Aorta (tissue), 5 donors: Measurements from ENCODE around the gene RYR1. TPM values are rescaled to one million over a fixed set of nuclear protein-coding genes. Genes with fewer than 3 reads are reported as not detected.
"Not testable (repeated sequence)": the region's sequence is repeated elsewhere in the genome, so short reads cannot be mapped to it uniquely, and the experiment has no call there.

Experiments used
- ATAC-seq: fragments of 200-7000 bp; cut with Tn5 transposase; one replicate; pipeline ENCODE4 v1.9.1; 2022; ENCODE audit warnings: moderate library complexity; ENCODE audit not compliant: low FRiP score
- DNase-seq, 2 donors: peaks; one replicate each; pipeline ENCODE4 v3.0.0-alpha.2; 2020
- H3K27ac ChIP-seq, 2 donors: one replicate each; pipeline ENCODE4 v1.5.1; 2013; ENCODE audit warnings: low read length in 2 of 2, mild to moderate bottlenecking in 2 of 2, moderate library complexity in 2 of 2, control low read depth in 1 of 2, inconsistent platforms in 1 of 2, low read depth in 1 of 2
- H3K27me3 ChIP-seq, 2 donors: one replicate each; pipeline ENCODE4 v1.6.1; 2013; ENCODE audit warnings: control low read depth in 1 of 2, low read length in 1 of 2, mild to moderate bottlenecking in 1 of 2, moderate library complexity in 1 of 2; ENCODE audit not compliant: insufficient read depth in 2 of 2, control insufficient read depth in 1 of 2
- H3K36me3 ChIP-seq, 2 donors: one replicate each; pipeline ENCODE4 v1.6.1; 2013; ENCODE audit warnings: control low read depth in 1 of 2, low read length in 1 of 2, mild to moderate bottlenecking in 1 of 2; ENCODE audit not compliant: insufficient read depth in 2 of 2, control insufficient read depth in 1 of 2
- H3K4me1 ChIP-seq, 2 donors: one replicate each; pipeline ENCODE4 v1.6.1; 2013; ENCODE audit warnings: low read length in 2 of 2, control low read depth in 1 of 2, mild to moderate bottlenecking in 1 of 2, moderate library complexity in 1 of 2; ENCODE audit not compliant: insufficient read depth in 2 of 2, control insufficient read depth in 1 of 2
- H3K4me3 ChIP-seq, 2 donors: one replicate each; pipeline ENCODE4 v1.5.1; 2013; ENCODE audit warnings: low read length in 2 of 2, control low read depth in 1 of 2, mild to moderate bottlenecking in 1 of 2
- H3K9me3 ChIP-seq: one replicate; pipeline ENCODE4 v1.6.1; 2013; ENCODE audit warnings: mild to moderate bottlenecking, low read length; ENCODE audit not compliant: control insufficient read depth
- whole genome bisulfite sequencing, 2 donors: extraction: QIAGEN DNeasy Blood & Tissue Kit; methylation state at CpG; one replicate each; pipeline ENCODE4 v1.1.7; 2013; 5-methylcytosine and 5-hydroxymethylcytosine counted together
- intact Hi-C, 2 donors: fragments of 100-400 bp; cut with DNase I; formaldehyde crosslinking; loops; one replicate each; pipeline versions ENCODE4 v1.14.2 to v1.15.0; 2022
- polyA plus RNA-seq, 2 donors: library from polyadenylated mRNA; stranded (reverse); fragments of 200-250 nt; gene quantifications; one replicate each; pipeline ENCODE4 v1.2.3, GENCODE V29; 2013
- total RNA-seq, 2 donors: library from RNA; stranded (reverse); fragmentation: NEBNext Ultra II Directional; extraction: Animal tissue kit (Norgen Biotek cat#: 25700); gene quantifications; one replicate each; pipeline ENCODE4 v1.2.1, GENCODE V29; 2021
- donor health status: healthy with polysubstance abuse.
- donor health status: Bipolar disorder and iron deficiency.
- donor health status: DM: no; HTN: no; CAD: no.
- donor health status: DM: no; HTN: no; CAD: no.
- donor health status: DM: yes; HTN: yes; CAD: no.

Gene RYR1
- total and polyA plus RNA-seq, 4 donors, result 0.38 to 5.4 (median 1.2) TPM

DNA sequence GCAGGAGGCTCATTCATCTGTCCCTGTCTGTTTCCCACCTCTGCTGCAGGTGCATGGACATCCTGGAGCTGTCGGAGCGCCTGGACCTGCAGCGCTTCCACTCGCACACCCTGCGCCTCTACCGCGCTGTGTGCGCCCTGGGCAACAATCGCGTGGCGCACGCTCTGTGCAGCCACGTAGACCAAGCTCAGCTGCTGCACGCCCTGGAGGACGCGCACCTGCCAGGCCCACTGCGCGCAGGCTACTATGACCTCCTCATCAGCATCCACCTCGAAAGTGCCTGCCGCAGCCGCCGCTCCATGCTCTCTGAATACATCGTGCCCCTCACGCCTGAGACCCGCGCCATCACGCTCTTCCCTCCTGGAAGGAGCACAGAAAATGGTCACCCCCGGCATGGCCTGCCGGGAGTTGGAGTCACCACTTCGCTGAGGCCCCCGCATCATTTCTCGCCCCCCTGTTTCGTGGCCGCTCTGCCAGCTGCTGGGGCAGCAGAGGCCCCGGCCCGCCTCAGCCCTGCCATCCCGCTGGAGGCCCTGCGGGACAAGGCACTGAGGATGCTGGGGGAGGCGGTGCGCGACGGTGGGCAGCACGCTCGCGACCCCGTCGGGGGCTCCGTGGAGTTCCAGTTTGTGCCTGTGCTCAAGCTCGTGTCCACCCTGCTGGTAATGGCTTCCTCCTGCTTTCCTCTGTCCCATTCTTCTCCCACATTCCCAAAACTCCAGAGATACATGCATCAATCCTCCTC is 52.2 kb downstream of the RYR1 start:
- H3K9me3 ChIP-seq, result peaks cover 2% of the 10 kb centered on the region
- H3K4me1 ChIP-seq, result no peaks in the 10 kb centered on the region
- no peak overlapping the region for H3K4me3 ChIP-seq
- intact Hi-C loops, result no loop called here
- no peaks in the 10 kb centered on the region for H3K27me3 ChIP-seq
- WGBS, 2 donors, result 92 to 94% methylated on average over 49 of the region's 49 CpGs
- ATAC-seq (peak; percentile 7), DNase-seq (no peak)
- H3K36me3 ChIP-seq, result no peaks in the 10 kb centered on the region
- H3K27ac ChIP-seq, result no peak overlapping the region

DNA sequence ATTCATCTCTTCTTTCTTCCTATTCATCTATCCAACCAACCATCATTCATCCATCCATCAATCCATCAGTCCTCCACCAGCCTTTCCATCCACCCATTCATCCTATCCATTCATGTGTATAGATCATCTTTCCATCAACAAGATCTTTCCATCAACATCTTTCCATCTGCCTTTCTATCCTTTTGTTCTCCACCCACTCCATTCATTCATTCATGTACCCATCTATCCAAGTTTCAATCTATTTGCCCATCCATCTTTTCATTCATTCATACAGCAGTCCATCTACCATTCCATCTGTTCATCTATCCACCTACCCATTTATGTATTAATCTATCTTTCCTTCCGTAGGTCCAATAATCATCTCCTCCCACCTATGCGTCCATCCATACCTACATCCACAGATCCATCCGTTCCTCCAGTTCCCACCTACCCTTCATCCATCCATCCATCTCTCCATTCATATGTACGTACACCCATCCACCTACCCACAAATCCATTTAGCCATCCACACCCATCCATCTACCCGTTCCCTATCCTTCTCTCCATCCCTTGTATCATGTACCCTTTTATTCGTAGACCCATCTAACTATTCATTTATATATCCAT is 53.3 kb downstream of the RYR1 start:
- 90% methylated on average over 6 of the region's 6 CpGs for WGBS, 2 donors
- H3K27me3 ChIP-seq, result no peaks in the 10 kb centered on the region
- ATAC-seq (no peak), DNase-seq (no peak)
- no peak overlapping the region for H3K4me3 ChIP-seq
- peaks cover 2% of the 10 kb centered on the region for H3K9me3 ChIP-seq
- no peak overlapping the region for H3K27ac ChIP-seq
- intact Hi-C loops, result no loop called here
- H3K36me3 ChIP-seq, result no peaks in the 10 kb centered on the region
- H3K4me1 ChIP-seq, result no peaks in the 10 kb centered on the region

DNA sequence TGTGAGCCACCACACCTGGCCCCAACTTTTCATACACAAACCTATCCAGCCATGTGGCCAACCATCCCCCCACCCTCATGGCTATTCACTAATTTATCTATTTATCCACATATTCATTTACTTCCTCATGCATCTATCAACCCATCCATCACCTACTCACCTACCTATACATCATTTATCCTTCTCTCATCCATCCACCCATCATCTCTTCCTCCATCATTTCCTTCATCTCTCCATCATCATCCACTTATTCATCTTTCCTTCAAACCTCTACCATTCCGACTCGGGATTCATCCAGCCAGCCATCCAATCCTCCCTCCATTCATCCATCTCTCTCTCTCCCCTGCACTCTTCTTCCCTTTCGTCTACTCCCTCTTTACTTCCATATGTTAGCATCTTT is 54.6 kb downstream of the RYR1 start:
- DNase-seq (no peak), ATAC-seq (no peak)
- Histone ChIP-seq H3K27me3 (no peaks in the 10 kb centered on the region), H3K4me3 (no peak overlapping the region), H3K9me3 (peaks cover 2% of the 10 kb centered on the region), H3K36me3 (no peaks in the 10 kb centered on the region), H3K4me1 (no peaks in the 10 kb centered on the region), H3K27ac (no peak overlapping the region)
- 81 to 85% methylated on average over 3 of the region's 3 CpGs for WGBS, 2 donors
- intact Hi-C loops, result no loop called here

DNA sequence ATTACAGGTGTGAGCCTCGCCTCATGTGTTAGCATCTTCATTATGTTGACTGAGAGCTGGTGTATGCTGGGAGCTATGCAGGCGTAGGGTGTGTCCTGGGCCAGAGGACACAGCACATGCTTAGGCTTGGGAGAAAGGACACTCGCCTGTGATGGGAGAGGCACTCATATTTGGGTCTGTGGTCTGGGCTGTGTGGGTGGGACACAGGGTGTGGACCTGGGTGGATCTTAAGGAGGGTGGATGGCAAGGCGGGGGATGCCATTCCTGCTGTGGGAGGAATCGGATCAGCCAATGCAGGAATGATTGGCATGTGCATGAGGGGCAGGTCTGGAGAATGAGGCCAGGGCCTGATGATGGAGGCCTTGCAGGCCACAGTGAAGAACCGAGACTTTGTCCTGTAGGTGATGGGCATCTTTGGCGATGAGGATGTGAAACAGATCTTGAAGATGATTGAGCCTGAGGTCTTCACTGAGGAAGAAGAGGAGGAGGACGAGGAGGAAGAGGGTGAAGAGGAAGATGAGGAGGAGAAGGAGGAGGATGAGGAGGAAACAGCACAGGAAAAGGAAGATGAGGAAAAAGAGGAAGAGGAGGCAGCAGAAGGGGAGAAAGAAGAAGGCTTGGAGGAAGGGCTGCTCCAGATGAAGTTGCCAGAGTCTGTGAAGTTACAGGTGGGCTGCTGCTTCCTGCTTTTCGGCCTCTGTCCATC is 55.4 kb downstream of the RYR1 start:
- no peak overlapping the region for H3K4me3 ChIP-seq
- DNase-seq, result no peak
- 80 to 82% methylated on average over 9 of the region's 9 CpGs for WGBS, 2 donors

DNA sequence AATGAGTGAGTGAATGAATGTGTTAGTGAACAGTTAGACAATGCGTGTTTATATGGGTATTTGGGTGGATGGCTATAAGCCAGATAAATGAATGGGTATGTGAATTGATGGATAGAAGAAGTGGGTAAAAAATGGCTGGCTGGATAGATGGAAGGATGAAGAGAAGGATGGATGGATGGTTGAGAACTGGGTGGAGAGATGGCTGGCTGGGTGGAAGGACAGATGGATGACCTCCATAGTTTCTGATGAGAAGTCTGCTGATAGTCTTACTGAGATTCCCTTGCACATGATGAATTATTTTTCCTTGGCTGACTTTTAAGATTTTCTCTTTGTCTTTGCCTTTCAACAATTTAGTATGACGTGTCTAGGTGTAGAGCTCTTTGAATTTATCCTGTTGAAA is 57.4 kb downstream of the RYR1 start:
- H3K4me3 ChIP-seq, result no peak overlapping the region
- H3K27ac ChIP-seq, result no peak overlapping the region
- DNase-seq (no peak), ATAC-seq (no peak)
- H3K9me3 ChIP-seq, result peaks cover 1% of the 10 kb centered on the region
- H3K27me3 ChIP-seq, result no peaks in the 10 kb centered on the region
- H3K36me3 ChIP-seq, result no peaks in the 10 kb centered on the region
- intact Hi-C loops, result no loop called here
- WGBS, 2 donors, result 83 to 91% methylated on average over 2 of the region's 2 CpGs
- H3K4me1 ChIP-seq, result no peaks in the 10 kb centered on the region

More for the DNA sequence above, 55.4 kb downstream of the RYR1 start:
- no peaks in the 10 kb centered on the region for H3K27me3 ChIP-seq
- no peaks in the 10 kb centered on the region for H3K36me3 ChIP-seq
- H3K27ac ChIP-seq, result no peak overlapping the region
- intact Hi-C loops, result no loop called here
- H3K4me1 ChIP-seq, result no peaks in the 10 kb centered on the region
- H3K9me3 ChIP-seq, result peaks cover 2% of the 10 kb centered on the region
- ATAC-seq, result no peak

DNA sequence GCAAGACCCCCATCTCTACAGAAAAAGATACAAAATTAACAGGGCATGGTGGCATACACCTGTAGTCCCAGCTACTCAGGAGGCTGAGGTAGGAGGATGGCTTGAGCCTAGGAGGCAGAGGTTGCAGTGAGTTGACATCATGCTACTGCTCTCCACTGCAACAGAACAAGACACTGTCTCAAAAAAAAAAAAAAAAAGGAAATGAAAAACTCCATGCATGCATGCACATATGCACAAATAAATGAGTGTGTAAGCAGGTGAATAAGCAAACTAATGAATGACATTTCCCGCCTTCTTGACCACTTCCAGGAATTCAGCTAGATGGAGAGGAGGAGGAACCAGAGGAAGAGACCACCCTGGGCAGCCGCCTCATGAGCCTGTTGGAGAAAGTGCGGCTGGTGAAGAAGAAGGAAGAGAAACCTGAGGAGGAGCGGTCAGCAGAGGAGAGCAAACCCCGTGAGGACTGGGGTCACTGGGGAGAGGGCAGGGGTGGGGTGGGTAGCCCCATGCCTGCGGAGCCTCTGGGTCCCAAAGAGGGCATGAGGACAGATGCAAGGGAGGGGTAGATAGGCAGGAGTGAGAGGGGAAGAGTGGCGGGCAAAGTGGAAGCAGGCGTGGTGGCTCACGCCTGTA is 58.8 kb downstream of the RYR1 start:
- H3K9me3 ChIP-seq, result no peaks in the 10 kb centered on the region
- no peak for ATAC-seq
- WGBS, 2 donors, result 82 to 84% methylated on average over 8 to 9 of the region's 9 CpGs
- intact Hi-C loops, result no loop called here
- no peaks in the 10 kb centered on the region for H3K4me1 ChIP-seq
- no peaks in the 10 kb centered on the region for H3K27me3 ChIP-seq
- no peaks in the 10 kb centered on the region for H3K36me3 ChIP-seq
- H3K27ac ChIP-seq, result no peak overlapping the region
- no peak for DNase-seq
- H3K4me3 ChIP-seq, result no peak overlapping the region

DNA sequence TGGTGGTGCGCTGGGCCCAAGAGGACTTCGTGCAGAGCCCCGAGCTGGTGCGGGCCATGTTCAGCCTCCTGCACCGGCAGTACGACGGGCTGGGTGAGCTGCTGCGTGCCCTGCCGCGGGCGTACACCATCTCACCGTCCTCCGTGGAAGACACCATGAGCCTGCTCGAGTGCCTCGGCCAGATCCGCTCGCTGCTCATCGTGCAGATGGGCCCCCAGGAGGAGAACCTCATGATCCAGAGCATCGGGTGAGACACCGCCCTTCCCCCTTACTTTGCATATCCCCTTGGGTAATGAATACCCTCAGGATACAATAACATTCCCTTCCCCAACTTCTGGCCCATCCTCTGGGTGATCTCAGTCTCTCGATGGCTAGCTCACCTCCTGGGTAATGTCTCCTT is 60.9 kb downstream of the RYR1 start:
- intact Hi-C loops, result no loop called here
- no peak for ATAC-seq
- no peaks in the 10 kb centered on the region for H3K4me1 ChIP-seq
- H3K4me3 ChIP-seq, result no peak overlapping the region
- no peaks in the 10 kb centered on the region for H3K27me3 ChIP-seq
- no peaks in the 10 kb centered on the region for H3K9me3 ChIP-seq
- no peak for DNase-seq
- H3K27ac ChIP-seq, result no peak overlapping the region
- H3K36me3 ChIP-seq, result no peaks in the 10 kb centered on the region
- WGBS, 2 donors, result 86 to 88% methylated on average over 21 of the region's 21 CpGs

DNA sequence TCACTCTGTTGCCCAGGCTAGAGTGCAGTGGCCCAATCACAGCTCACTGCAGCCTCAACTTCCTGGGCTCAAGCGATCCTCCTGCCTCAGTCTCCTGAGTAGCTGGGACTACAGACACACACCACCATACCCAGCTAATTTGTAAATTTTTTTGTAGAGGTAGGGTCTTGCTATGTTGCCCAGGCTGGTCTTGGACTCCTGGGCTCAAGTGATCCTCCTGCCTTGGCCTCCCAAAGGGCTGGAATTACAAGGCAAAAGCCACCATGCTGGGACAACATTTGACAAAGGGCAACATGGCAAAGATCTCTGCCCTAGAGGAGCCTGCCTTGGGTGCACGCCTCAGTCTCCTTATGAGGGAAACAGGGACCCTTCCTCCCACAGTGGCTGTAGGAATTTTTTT is 61.9 kb downstream of the RYR1 start:
- 97 to 98% methylated on average over 2 of the region's 2 CpGs for WGBS, 2 donors
- H3K27ac ChIP-seq, H3K36me3 ChIP-seq, H3K27me3 ChIP-seq, intact Hi-C loops, H3K4me1 ChIP-seq, DNase-seq, ATAC-seq, H3K9me3 ChIP-seq, H3K4me3 ChIP-seq: not testable (repeated sequence)
